Activated CD8-positive, alpha-beta memory T cell treated with anti-CD3 and anti-CD28 coated beads, Interleukin-2, amount 10 ng/mL, durations not matched to agents 7 days and 5 days (primary cell): ENCODE measurements around the gene IGFN1. TPM values are rescaled to one million over a fixed set of nuclear protein-coding genes. Genes with fewer than 3 reads are reported as not detected.
"Not testable (repeated sequence)": the region's sequence is repeated elsewhere in the genome, so short reads cannot be mapped to it uniquely, and the experiment has no call there.

ENCODE experiments used
- ATAC-seq: fragments of 150-1000 bp; cut with Tn5 transposase; one replicate; pipeline ENCODE4 v1.10.0; 2021; ENCODE audit warnings: moderate library complexity
- CTCF ChIA-PET: fragments of 350-600 bp; sonication (Branson Sonifier 250); formaldehyde crosslinking; loops from one replicate; lab custom pipeline; 2021; ENCODE audit warnings: antibody characterized with exemption; lab: Charles Lee
- DNase-seq: peaks from one replicate; pipeline ENCODE4 v3.0.0-alpha.2; 2020
- H3K27ac Mint-ChIP-seq: one replicate; pipeline ENCODE4 v1.8.0; 2021; ENCODE audit warnings: mild to moderate bottlenecking, mixed read lengths
- H3K27me3 Mint-ChIP-seq: one replicate; pipeline ENCODE4 v1.8.0; 2021; ENCODE audit warnings: mixed read lengths
- H3K36me3 Mint-ChIP-seq: one replicate; pipeline ENCODE4 v1.8.0; 2021; ENCODE audit warnings: mild to moderate bottlenecking, mixed read lengths
- H3K4me1 Mint-ChIP-seq: one replicate; pipeline ENCODE4 v1.8.0; 2021; ENCODE audit warnings: mixed read lengths
- H3K4me3 Mint-ChIP-seq: one replicate; pipeline ENCODE4 v1.8.0; 2021; ENCODE audit warnings: mild to moderate bottlenecking, moderate library complexity, mixed read lengths
- H3K9me3 Mint-ChIP-seq: one replicate; pipeline ENCODE4 v1.8.0; 2022; ENCODE audit warnings: low read depth, mixed read lengths
- total RNA-seq, 2 experiments: library from RNA; stranded (reverse); gene quantifications; one replicate each; pipeline ENCODE4 v1.2.3, GENCODE V29; 2021

IGFN1 gene
- total RNA-seq, 2 experiments from 2014 or later: not detected

GRCh38 chr1:201254625-201255478, 64.2 kb downstream of the IGFN1 start:
- peak; percentile 72 for ATAC-seq
- Mint-ChIP-seq H3K36me3 (no peaks in the 10 kb centered on the region), H3K4me1 (no peaks in the 10 kb centered on the region), H3K27me3 (no peaks in the 10 kb centered on the region), H3K9me3 (no peaks in the 10 kb centered on the region), H3K27ac (no peak overlapping the region), H3K4me3 (no peak overlapping the region)
- DNase-seq: peak; percentile 69
- CTCF ChIA-PET: interaction anchor here (0.8 to 2.4 kb wide), 9 partner anchors 32 to 198 kb away, joined by 3 to 20 read pairs (median 3); no protein-coding TSS in a partner anchor

- H3K36me3 Mint-ChIP-seq: no peaks in the 10 kb centered on the region
- DNase-seq: no peak
- no peak overlapping the region for H3K27ac Mint-ChIP-seq
- H3K4me1 Mint-ChIP-seq: peaks cover 2% of the 10 kb centered on the region
- no peak for ATAC-seq
- CTCF ChIA-PET: interaction anchor here (2.4 kb wide), 1 partner anchor 105 kb away, joined by 20 read pairs; no protein-coding TSS in a partner anchor
- H3K4me3 Mint-ChIP-seq: no peak overlapping the region
- H3K27me3 Mint-ChIP-seq: peaks cover 3% of the 10 kb centered on the region
- no peaks in the 10 kb centered on the region for H3K9me3 Mint-ChIP-seq
These were observed 65.1 kb downstream of the IGFN1 start for GRCh38 chr1:201255479-201256362.

- DNase-seq, H3K4me1 Mint-ChIP-seq, H3K9me3 Mint-ChIP-seq, CTCF ChIA-PET, H3K27ac Mint-ChIP-seq, H3K36me3 Mint-ChIP-seq, H3K27me3 Mint-ChIP-seq, H3K4me3 Mint-ChIP-seq, ATAC-seq: not testable (repeated sequence)
These were observed 67.5 kb downstream of the IGFN1 start for GRCh38 chr1:201258132-201258531.

- no peaks in the 10 kb centered on the region for H3K9me3 Mint-ChIP-seq
- CTCF ChIA-PET: no interaction called here
- no peak overlapping the region for H3K27ac Mint-ChIP-seq
- DNase-seq (peak; percentile 37), ATAC-seq (no peak)
- no peak overlapping the region for H3K4me3 Mint-ChIP-seq
- H3K27me3 Mint-ChIP-seq: peaks cover 11% of the 10 kb centered on the region
- H3K4me1 Mint-ChIP-seq: peaks cover 2% of the 10 kb centered on the region
- no peaks in the 10 kb centered on the region for H3K36me3 Mint-ChIP-seq
These were observed 68.2 kb downstream of the IGFN1 start for GRCh38 chr1:201258763-201259230.

- Mint-ChIP-seq H3K4me1 (peaks cover 2% of the 10 kb centered on the region), H3K27ac (no peak overlapping the region), H3K36me3 (no peaks in the 10 kb centered on the region), H3K4me3 (no peak overlapping the region), H3K9me3 (no peaks in the 10 kb centered on the region), H3K27me3 (peaks cover 14% of the 10 kb centered on the region)
- CTCF ChIA-PET: no interaction called here
- ATAC-seq: no peak
- peak; percentile 36 for DNase-seq
These were observed 69.0 kb downstream of the IGFN1 start for GRCh38 chr1:201259476-201260235.

GRCh38 chr1:201260236-201260590, 69.6 kb downstream of the IGFN1 start:
- no peak for DNase-seq
- Mint-ChIP-seq H3K27me3 (peaks cover 16% of the 10 kb centered on the region), H3K36me3 (no peaks in the 10 kb centered on the region), H3K4me1 (peaks cover 2% of the 10 kb centered on the region), H3K4me3 (no peak overlapping the region), H3K9me3 (no peaks in the 10 kb centered on the region), H3K27ac (no peak overlapping the region)
- CTCF ChIA-PET: no interaction called here
- no peak for ATAC-seq

GRCh38 chr1:201260648-201261311, 70.2 kb downstream of the IGFN1 start:
- Mint-ChIP-seq H3K27me3 (peaks cover 20% of the 10 kb centered on the region), H3K4me1 (peaks cover 2% of the 10 kb centered on the region), H3K27ac (no peak overlapping the region), H3K36me3 (no peaks in the 10 kb centered on the region), H3K9me3 (no peaks in the 10 kb centered on the region), H3K4me3 (no peak overlapping the region)
- CTCF ChIA-PET: no interaction called here
- DNase-seq (no peak), ATAC-seq (no peak)

GRCh38 chr1:201261771-201262547, 71.3 kb downstream of the IGFN1 start:
- ATAC-seq: no peak

GRCh38 chr1:201262963-201263608, 72.5 kb downstream of the IGFN1 start:
- no peak overlapping the region for H3K27ac Mint-ChIP-seq
- H3K9me3 Mint-ChIP-seq: no peaks in the 10 kb centered on the region
- H3K27me3 Mint-ChIP-seq: peaks cover 40% of the 10 kb centered on the region
- CTCF ChIA-PET: no interaction called here
- DNase-seq (no peak), ATAC-seq (no peak)
- H3K4me1 Mint-ChIP-seq: peaks cover 2% of the 10 kb centered on the region
- H3K36me3 Mint-ChIP-seq: no peaks in the 10 kb centered on the region
- H3K4me3 Mint-ChIP-seq: no peak overlapping the region

More at GRCh38 chr1:201261771-201262547, 71.3 kb downstream of the IGFN1 start:
- H3K36me3 Mint-ChIP-seq: no peaks in the 10 kb centered on the region
- peaks cover 29% of the 10 kb centered on the region for H3K27me3 Mint-ChIP-seq
- CTCF ChIA-PET: no interaction called here
- peaks cover 2% of the 10 kb centered on the region for H3K4me1 Mint-ChIP-seq
- no peak overlapping the region for H3K4me3 Mint-ChIP-seq
- DNase-seq: no peak
- H3K27ac Mint-ChIP-seq: no peak overlapping the region
- no peaks in the 10 kb centered on the region for H3K9me3 Mint-ChIP-seq

GRCh38 chr1:201264072-201264471, 73.4 kb downstream of the IGFN1 start:
- ATAC-seq (no peak), DNase-seq (peak; percentile 33)
- peaks cover 40% of the 10 kb centered on the region for H3K27me3 Mint-ChIP-seq
- no peak overlapping the region for H3K27ac Mint-ChIP-seq
- H3K9me3 Mint-ChIP-seq: no peaks in the 10 kb centered on the region
- H3K4me3 Mint-ChIP-seq: no peak overlapping the region
- CTCF ChIA-PET: no interaction called here
- peaks cover 2% of the 10 kb centered on the region for H3K4me1 Mint-ChIP-seq
- H3K36me3 Mint-ChIP-seq: no peaks in the 10 kb centered on the region

- CTCF ChIA-PET: no interaction called here
- DNase-seq (no peak), ATAC-seq (no peak)
- Mint-ChIP-seq H3K36me3 (no peaks in the 10 kb centered on the region), H3K4me3 (no peak overlapping the region), H3K27me3 (peaks cover 40% of the 10 kb centered on the region), H3K9me3 (no peaks in the 10 kb centered on the region), H3K27ac (no peak overlapping the region), H3K4me1 (peaks cover 2% of the 10 kb centered on the region)
These were observed 73.9 kb downstream of the IGFN1 start for GRCh38 chr1:201264554-201264953.

- ATAC-seq (no peak), DNase-seq (no peak)
- no peaks in the 10 kb centered on the region for H3K4me1 Mint-ChIP-seq
- peaks cover 39% of the 10 kb centered on the region for H3K27me3 Mint-ChIP-seq
- no peak overlapping the region for H3K27ac Mint-ChIP-seq
- no peaks in the 10 kb centered on the region for H3K36me3 Mint-ChIP-seq
- no peaks in the 10 kb centered on the region for H3K9me3 Mint-ChIP-seq
- H3K4me3 Mint-ChIP-seq: no peak overlapping the region
- CTCF ChIA-PET: no interaction called here
These were observed 75.1 kb downstream of the IGFN1 start for GRCh38 chr1:201265756-201266155.
